NB4 (cell line): Measurements from ENCODE around the gene COMMD1.
A peak's percentile ranks its signal among the peaks of the same experiment; 100 is the strongest.
"Not testable (repeated sequence)": the region's sequence is repeated elsewhere in the genome, so short reads cannot be mapped to it uniquely, and the experiment has no call there.

ENCODE experiments used
- DNase-seq: peaks from one replicate; pipeline ENCODE4 v3.0.0; 2010; ENCODE audit warnings: low read depth
- H3K4me3 ChIP-seq: one replicate; pipeline ENCODE4 v1.5.1; 2011; ENCODE audit warnings: mild to moderate bottlenecking, low read depth, low read length, moderate library complexity
- MYC ChIP-seq: IDR thresholded peaks from 2 replicates; pipeline ENCODE4 v1.6.1; 2011; ENCODE audit warnings: low read depth, low read length
- POLR2A ChIP-seq: IDR thresholded peaks from 2 replicates; pipeline ENCODE4 v1.6.1; 2011; ENCODE audit warnings: mild to moderate bottlenecking; ENCODE audit not compliant: insufficient read length; ENCODE audit errors: extremely low read depth
- TF ChIP-seq, protein P1 (sequence below): IDR thresholded peaks from 2 replicates; pipeline ENCODE4 v1.6.1; 2011; ENCODE audit warnings: low read depth, low read length
- TF ChIP-seq, protein P2 (sequence below): IDR thresholded peaks from one replicate; pipeline ENCODE4 v1.5.1; 2012; ENCODE audit warnings: low read depth, low read length

COMMD1 gene

DNA sequence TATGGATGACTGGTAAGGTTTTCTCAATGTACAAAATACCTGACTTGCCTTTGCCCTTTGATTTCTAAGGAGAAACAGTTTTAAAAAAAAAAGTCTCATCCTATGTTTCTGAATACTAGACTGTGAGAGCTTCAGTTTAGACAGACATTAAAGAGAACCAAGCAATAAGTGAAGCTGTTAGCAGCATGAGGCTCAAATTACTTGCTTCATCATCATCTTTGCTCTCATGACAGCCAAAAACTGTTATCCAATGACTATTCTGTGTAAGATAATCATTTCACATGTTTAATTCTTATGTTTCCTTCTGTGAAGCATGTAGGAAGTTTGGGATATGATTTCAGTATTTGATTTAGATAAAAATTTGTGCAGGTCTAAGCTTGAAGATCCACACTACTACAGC lies 129.2 kb downstream of the COMMD1 start:
- H3K4me3 ChIP-seq = no peak overlapping the region
- no peak for DNase-seq
- TF ChIP-seq MYC = no peak
- TF ChIP-seq, protein P1, sequence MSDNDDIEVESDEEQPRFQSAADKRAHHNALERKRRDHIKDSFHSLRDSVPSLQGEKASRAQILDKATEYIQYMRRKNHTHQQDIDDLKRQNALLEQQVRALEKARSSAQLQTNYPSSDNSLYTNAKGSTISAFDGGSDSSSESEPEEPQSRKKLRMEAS = no peak
- TF ChIP-seq, protein P2, sequence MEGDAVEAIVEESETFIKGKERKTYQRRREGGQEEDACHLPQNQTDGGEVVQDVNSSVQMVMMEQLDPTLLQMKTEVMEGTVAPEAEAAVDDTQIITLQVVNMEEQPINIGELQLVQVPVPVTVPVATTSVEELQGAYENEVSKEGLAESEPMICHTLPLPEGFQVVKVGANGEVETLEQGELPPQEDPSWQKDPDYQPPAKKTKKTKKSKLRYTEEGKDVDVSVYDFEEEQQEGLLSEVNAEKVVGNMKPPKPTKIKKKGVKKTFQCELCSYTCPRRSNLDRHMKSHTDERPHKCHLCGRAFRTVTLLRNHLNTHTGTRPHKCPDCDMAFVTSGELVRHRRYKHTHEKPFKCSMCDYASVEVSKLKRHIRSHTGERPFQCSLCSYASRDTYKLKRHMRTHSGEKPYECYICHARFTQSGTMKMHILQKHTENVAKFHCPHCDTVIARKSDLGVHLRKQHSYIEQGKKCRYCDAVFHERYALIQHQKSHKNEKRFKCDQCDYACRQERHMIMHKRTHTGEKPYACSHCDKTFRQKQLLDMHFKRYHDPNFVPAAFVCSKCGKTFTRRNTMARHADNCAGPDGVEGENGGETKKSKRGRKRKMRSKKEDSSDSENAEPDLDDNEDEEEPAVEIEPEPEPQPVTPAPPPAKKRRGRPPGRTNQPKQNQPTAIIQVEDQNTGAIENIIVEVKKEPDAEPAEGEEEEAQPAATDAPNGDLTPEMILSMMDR = no peak
- TF ChIP-seq POLR2A = no peak

DNA sequence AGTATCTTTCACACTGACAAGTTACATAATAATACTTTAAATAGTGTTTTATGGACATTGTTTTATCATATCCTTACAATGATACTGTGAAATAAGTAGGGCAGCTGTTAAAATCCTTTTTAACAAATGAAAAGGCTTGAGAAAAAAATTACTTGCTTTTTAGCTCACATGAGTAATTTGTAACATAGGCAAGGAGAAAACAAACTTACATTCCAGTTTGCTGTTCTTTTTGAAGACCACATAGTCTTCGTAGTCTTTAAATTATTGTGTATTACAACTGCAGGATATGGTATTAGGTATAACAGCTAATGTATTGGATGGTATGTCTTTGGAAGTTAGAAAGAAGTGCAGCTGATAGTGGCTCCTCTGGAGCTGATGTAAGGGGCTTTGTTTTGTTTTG lies 130.8 kb downstream of the COMMD1 start:
- no peak for DNase-seq
- no peak overlapping the region for H3K4me3 ChIP-seq
- TF ChIP-seq POLR2A (no peak), MYC (no peak)
- TF ChIP-seq, protein P2 = no peak
- TF ChIP-seq, protein P1 = no peak

DNA sequence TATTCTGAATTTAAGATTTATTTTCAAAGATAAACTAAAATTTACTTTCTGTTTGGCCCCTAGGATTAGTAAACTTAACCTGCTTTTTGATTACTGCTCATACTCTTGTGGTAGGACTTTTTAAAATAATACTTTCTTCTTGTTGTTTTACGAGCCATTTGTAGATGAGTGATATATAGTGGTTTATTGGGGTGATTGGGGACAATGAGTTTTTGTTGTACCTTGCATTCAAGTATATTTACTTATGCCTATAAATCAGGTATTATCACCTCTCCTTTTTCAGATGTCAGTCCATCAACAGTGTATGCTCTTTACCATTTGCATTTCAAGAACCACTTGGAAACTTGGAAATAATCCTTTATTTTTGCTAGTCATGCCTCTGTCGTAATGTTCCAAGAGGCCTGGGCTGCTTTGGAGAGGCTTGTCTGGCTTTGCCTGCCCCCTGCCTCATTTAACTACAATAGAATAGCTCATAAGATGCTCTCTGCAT lies 131.3 kb downstream of the COMMD1 start:
- peak; percentile 41 for DNase-seq
- TF ChIP-seq, protein P1 = no peak
- TF ChIP-seq, protein P2 = no peak
- TF ChIP-seq MYC = no peak
- TF ChIP-seq POLR2A = no peak
- no peak overlapping the region for H3K4me3 ChIP-seq

DNA sequence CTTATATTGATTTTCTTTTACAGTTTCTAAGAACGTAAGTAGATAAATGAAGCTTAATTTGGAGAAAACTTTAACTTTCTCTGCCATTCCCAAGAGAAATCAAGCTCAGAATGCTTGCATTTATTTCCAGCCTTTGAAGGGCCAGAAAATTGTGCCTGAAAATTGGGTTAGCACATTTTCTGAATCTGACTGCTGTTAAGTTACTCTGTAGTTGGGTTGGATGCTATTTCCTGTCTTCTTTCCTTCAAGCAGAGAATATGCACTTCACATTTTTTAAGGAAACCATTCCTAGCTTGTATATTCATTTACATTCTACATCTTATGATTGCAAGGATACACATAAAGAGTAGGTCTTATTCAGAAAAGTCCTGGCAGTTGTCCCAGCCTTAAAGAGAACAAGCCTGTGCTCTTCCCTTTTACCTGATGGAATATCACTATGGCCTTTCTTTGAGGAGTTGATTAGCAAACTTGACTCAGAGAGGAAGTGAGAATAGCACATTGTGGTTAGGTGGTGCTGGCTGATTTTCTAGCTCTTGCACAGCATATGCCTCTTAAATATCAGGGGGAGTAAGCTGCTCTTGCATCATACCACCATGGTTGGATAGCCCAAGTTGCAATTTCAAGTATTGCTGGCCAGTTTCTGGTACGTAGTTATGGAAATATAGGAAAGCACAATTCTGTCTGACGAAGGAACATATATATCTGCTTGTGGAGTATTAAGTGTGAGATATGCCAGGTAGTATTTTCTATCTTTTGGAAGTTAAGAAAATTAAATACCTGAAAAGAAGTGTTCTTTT lies 133.7 kb downstream of the COMMD1 start:
- TF ChIP-seq, protein P2 = no peak
- peak; percentile 73 for TF ChIP-seq MYC
- TF ChIP-seq, protein P1 = peak; percentile 77
- TF ChIP-seq POLR2A = no peak
- H3K4me3 ChIP-seq = peak overlapping the region; percentile 10
- peak; percentile 99 for DNase-seq

DNA sequence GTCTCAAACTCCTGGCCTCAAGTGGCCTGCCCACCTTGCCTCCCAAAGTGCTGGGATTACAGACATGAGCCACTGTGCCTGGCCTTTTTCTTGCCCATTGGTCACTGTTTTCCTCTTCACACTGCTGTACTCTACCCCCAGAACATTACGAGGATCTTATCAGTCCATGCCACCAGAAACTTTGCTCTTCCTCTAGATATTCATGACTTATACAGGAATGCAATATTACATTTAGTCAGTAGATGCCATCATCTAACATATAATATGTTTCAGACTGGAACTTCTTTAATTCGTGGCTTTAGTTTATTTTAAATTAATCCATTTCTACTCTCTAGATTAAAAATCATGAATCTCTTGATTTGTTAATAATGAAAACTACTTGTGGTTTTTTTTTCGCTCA lies 135.5 kb downstream of the COMMD1 start:
- DNase-seq = peak; percentile 26
- TF ChIP-seq, protein P1 = no peak
- TF ChIP-seq MYC = no peak
- TF ChIP-seq, protein P2 = no peak
- TF ChIP-seq POLR2A = no peak
- H3K4me3 ChIP-seq = no peak overlapping the region

DNA sequence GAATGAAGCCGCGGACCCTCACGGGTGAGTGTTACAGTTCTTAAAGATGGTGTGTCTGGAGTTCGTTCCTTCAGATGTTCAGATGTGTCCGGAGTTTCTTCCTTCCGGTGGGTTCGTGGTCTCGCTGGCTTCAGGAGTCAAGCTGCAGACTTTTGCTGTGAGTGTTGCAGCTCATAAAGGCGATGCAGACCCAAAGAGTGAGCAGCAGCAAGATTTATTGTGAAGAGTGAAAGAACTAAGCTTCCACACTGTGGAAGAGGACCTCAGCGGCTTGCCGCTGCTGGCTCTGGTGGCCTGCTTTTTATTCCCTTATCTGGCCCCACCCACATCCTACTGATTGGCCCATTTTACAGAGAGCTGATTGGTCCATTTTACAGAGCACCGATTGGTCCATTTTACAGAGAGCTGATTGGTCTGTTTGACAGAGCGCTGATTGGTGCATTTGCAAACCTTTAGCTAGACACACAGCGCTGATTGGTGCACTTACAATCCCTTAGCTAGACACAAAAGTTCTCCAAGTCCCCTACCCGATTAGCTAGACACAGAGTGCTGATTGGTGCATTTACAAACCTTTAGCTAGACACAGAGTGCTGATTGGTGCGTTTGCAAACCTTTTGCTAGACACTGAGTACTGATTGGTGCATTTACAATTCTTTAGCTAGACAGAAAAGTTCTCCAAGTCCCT lies 136.4 kb downstream of the COMMD1 start:
- not testable (repeated sequence) for DNase-seq, H3K4me3 ChIP-seq
